GM15510 (cell line): ENCODE measurements around the gene DNMT3B.

ENCODE experiments used
- POLR2A ChIP-seq: IDR thresholded peaks from 3 replicates; pipeline ENCODE4 v1.6.1; 2011; ENCODE audit warnings: borderline replicate concordance; ENCODE audit not compliant: insufficient read length; ENCODE audit errors: extremely low read depth

DNMT3B gene

GRCh38 chr20:32796981-32797451 lies 34.8 kb downstream of the DNMT3B start:
- TF ChIP-seq POLR2A = no peak

GRCh38 chr20:32798046-32798981 lies 36.1 kb downstream of the DNMT3B start:
- TF ChIP-seq POLR2A = no peak

GRCh38 chr20:32803092-32803491 lies 40.9 kb downstream of the DNMT3B start:
- no peak for TF ChIP-seq POLR2A

DNA sequence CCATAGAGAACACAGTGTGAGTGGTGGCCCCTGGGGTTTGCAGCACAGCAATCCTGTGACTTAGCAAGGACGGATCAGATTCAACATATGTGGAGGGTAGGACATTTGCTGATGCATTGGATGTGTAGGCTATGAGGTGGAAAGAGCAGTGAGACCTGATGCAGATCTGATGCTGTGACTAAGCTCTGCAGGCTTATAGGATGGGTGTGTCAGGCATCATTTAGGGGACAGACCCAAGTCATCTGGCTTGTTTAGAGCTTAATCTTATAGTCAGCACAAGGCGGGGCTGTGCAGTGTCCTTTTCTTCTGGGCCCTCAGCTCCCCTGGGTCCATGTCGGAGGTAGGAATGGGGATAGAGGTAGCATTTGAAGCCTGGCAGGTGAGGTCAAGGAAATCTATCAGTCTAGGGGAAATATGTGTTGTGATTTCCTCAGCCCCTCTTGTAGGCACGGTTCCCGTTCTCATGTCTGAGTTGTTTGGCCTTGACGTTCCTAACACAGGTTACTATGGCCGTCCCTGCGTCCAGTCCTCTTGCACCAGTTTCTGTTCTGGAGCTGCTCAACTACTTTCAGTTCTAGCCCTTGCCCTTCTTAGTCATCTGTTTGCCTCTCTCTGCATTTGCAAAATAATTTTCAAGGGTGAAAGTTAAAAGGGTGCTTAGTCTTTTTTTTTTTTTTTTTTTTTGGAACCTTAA lies 42.0 kb downstream of the DNMT3B start:
- no peak for TF ChIP-seq POLR2A

DNA sequence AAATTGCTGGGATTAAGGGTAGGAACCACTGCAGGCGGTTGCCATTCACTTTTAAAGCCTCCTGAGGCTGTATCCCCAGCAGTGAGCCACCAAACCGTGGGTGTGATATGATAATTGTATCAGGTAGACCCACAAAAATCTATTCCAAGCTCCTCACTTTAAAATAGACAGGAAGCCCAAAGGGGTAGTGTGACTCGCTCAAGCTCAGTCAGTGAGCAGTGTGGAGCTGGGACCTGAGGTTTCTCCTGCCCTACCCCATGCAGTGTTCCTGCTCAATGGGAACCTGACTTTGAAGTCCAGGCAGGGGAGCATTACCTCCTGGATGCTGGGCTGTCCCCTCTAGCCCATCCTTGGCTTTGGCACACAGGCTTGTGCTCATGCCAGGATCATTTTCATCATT lies 42.6 kb downstream of the DNMT3B start:
- TF ChIP-seq POLR2A = no peak

GRCh38 chr20:32805721-32806120 lies 43.5 kb downstream of the DNMT3B start:
- no peak for TF ChIP-seq POLR2A

DNA sequence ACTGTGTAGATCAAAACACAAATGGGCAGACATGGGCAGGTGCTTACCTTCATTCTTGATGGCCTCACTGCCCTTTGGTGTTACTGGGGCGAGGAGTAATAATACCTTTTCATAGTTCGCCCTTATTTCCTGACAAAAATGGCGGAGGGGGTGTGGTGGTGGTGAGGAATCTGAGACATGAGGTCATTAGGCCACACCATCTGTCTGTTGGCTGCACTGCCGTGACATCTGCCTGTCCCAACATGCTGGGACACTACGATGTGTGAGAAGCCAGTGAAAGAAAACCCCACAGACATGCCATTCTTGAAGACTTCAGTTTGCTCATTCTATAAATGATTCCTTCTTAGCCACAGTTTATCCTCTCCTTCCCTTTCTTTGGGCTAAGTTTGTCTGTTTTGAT lies 44.2 kb downstream of the DNMT3B start:
- no peak for TF ChIP-seq POLR2A

DNA sequence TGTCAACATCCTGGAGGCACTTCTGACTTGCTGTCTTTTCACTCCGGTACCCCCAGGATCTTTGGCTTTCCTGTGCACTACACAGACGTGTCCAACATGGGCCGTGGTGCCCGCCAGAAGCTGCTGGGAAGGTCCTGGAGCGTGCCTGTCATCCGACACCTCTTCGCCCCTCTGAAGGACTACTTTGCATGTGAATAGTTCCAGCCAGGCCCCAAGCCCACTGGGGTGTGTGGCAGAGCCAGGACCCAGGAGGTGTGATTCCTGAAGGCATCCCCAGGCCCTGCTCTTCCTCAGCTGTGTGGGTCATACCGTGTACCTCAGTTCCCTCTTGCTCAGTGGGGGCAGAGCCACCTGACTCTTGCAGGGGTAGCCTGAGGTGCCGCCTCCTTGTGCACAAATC lies 45.5 kb downstream of the DNMT3B start:
- no peak for TF ChIP-seq POLR2A

DNA sequence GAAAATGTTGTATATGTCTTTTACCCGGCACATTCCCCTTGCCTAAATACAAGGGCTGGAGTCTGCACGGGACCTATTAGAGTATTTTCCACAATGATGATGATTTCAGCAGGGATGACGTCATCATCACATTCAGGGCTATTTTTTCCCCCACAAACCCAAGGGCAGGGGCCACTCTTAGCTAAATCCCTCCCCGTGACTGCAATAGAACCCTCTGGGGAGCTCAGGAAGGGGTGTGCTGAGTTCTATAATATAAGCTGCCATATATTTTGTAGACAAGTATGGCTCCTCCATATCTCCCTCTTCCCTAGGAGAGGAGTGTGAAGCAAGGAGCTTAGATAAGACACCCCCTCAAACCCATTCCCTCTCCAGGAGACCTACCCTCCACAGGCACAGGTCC lies 46.3 kb downstream of the DNMT3B start:
- no peak for TF ChIP-seq POLR2A

- no peak for TF ChIP-seq POLR2A
Measured at GRCh38 chr20:32809907-32810306, 47.7 kb downstream of the DNMT3B start.

DNA sequence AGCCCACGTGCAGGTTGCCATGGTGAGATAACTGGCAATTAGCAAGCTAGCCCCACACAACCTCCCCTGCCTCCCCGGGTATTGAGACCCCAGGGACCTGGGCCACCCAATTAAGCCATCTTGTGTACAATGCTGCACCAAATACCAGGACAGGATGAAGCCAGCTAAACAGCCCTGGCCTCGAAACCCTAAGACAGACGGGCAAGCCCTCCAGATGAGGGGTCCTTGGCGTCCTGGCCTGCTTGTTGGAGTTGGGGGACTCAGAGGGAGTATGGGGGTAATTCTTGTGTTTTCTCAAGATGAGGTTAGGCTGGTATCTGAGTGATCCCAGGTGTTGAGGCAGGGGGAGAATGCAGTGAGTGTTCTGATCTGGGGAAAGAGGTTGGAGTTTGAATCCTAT lies 48.8 kb downstream of the DNMT3B start:
- TF ChIP-seq POLR2A = no peak

DNA sequence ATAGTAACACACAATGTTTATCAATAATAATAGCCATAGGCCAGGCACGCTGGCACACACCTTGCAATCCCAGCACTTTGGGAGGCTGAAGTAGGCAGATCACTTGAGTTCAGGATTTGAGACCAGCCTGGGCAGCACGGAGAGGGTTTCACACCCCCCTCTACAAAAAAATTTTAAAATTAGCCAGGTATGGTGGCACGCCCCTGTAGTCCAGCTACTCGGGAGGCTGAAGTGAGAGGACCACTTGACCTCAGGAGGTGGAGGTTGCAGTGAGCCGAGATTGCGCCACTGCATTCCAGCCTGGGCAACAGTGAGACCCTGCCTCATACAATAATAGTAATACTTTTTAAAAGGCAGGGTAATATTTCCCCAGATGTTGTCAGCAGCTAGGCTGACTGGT lies 49.7 kb downstream of the DNMT3B start:
- TF ChIP-seq POLR2A = no peak

DNA sequence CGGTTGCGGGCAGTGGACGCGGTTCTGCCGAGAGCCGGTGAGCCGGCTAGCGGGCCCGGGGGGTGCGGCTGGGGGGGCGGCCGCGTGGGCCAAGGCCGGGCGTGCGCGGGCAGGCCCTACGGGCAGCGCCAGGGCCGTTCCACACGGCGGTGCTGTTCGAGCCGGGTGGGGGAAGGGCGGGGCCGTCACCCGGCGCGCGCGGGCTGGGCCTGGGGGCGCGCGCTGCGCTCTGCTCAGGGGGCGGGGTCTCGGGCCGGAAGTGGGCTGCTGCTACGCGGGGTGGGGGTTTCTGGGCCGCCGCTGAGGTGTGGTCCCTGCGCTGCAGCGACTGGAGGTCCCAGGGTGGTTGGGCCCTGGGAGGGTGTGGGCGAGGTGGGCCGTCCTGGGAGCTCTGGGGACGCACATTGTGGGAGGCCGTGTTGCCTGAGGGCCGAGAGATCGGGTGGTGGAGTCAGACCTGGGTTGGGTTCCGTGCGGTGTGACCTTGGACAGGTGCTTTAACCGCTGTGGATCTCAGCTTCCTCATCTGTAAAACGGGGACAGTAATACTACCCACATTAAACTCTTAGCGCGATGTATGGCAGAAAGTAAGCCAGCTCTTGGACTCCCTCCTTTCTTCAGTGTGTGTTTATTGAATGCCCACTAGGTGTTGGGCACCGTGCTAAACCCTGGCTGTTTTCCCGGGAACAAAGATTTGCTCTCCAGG lies 58.0 kb downstream of the DNMT3B start:
- TF ChIP-seq POLR2A = peak; percentile 50

GRCh38 chr20:32820698-32821377 lies 58.7 kb downstream of the DNMT3B start:
- TF ChIP-seq POLR2A = no peak
